ENCODE data around the gene SDCBP2.

GRCh38 chr20:1313236-1313964 is 15.5 kb downstream of the SDCBP2 start:
- TF ChIP-seq CTCF (IDR thresholded peaks at IDR 0.05) (peak; percentile 92 to 98 (median 98)), POLR2A (IDR thresholded peaks at IDR 0.05) (no peak)
